Testis (tissue), 2 donors: ENCODE data around the gene THSD4.

ENCODE experiments used
- CTCF ChIP-seq, 3 experiments: fragments of 450-650 bp in 2 of 3; fragments of 200-600 bp in 1 of 3; sonication (generic) in 1 of 3; IDR thresholded peaks; one replicate each; pipeline ENCODE4 v1.5.1; 2016 to 2019; ENCODE audit warnings: antibody characterized with exemption in 3 of 3, mild to moderate bottlenecking in 2 of 3, moderate library complexity in 1 of 3
- POLR2A ChIP-seq: fragments of 450-650 bp; IDR thresholded peaks from one replicate; pipeline ENCODE4 v1.6.1; 2017; ENCODE audit warnings: antibody characterized with exemption, mild to moderate bottlenecking, moderate library complexity

GRCh38 chr15:71768184-71768583 lies 652.9 kb downstream of the THSD4 start:
- TF ChIP-seq POLR2A (no peak), CTCF (IDR thresholded peaks at IDR 0.05) (no peak)
